Measurements from ENCODE around the gene NIM1K. TPM values are rescaled to one million over a fixed set of nuclear protein-coding genes. Genes with fewer than 3 reads are reported as not detected.

NIM1K gene
- total and polyA plus RNA-seq, 10 of the 15 experiments (the other 5 are each of a cell fraction or from before 2014, with no cell fraction given) = 0.27 to 1.7 (median 0.66) TPM

- TF ChIP-seq IKZF2 (IDR thresholded peaks at IDR 0.05) = peak; percentile 82 to 83
- no peak for TF ChIP-seq CBX3 (IDR thresholded peaks at IDR 0.05; ENCODE audit: borderline replicate concordance, low read depth)
- TF ChIP-seq NR2C2 (IDR thresholded peaks at IDR 0.05; ENCODE audit: borderline replicate concordance, control insufficient read depth, insufficient read length, low read depth) = no peak
- peak; percentile 34 for TF ChIP-seq SKIL (IDR thresholded peaks at IDR 0.05; ENCODE audit: low read depth, poor library complexity, severe bottlenecking)
- no peak for TF ChIP-seq KDM1A (IDR thresholded peaks at IDR 0.05; ENCODE audit: borderline replicate concordance)
- TF ChIP-seq MEF2A (IDR thresholded peaks at IDR 0.05; ENCODE audit: insufficient read depth, low read depth, low read length) = no peak
- TF ChIP-seq EED (IDR thresholded peaks at IDR 0.05; ENCODE audit: low read depth) = peak; percentile 93
- peak; percentile 40 for TF ChIP-seq BCL3 (IDR thresholded peaks at IDR 0.05; ENCODE audit: borderline replicate concordance, insufficient read depth, low read depth, low read length, poor library complexity, severe bottlenecking)
- no peak for TF ChIP-seq NBN (IDR thresholded peaks at IDR 0.05)
- TF ChIP-seq HDGF (IDR thresholded peaks at IDR 0.05) = no peak
- TF ChIP-seq IRF5 (IDR thresholded peaks at IDR 0.05; ENCODE audit: borderline replicate concordance) = no peak
- no peak for TF ChIP-seq NRF1 (conservative IDR thresholded peaks at IDR 0.05; ENCODE audit: low read depth, low read length)
- TF ChIP-seq ATF2 (IDR thresholded peaks at IDR 0.05; ENCODE audit: low read length) = no peak
- 0 out of 2 replicates have a peak, but pooled peaks have one; percentile 2 for TF ChIP-seq CHD2 (IDR thresholded peaks at IDR 0.05; ENCODE audit: borderline replicate concordance, low read depth, low read length)
- no peak for TF ChIP-seq MAX (IDR thresholded peaks at IDR 0.05; ENCODE audit: low read depth, low read length)
- TF ChIP-seq HCFC1 (IDR thresholded peaks at IDR 0.05; ENCODE audit: low read length) = no peak
- no peak for TF ChIP-seq SMAD1 (IDR thresholded peaks at IDR 0.05; ENCODE audit: low read depth, partially characterized antibody)
- TF ChIP-seq TCF7 (IDR thresholded peaks at IDR 0.05; ENCODE audit: borderline replicate concordance) = no peak
- TF ChIP-seq FOS (IDR thresholded peaks at IDR 0.05; ENCODE audit: borderline replicate concordance, extremely low read depth, insufficient read length) = no peak
- no peak for TF ChIP-seq CEBPB (IDR thresholded peaks at IDR 0.05; ENCODE audit: borderline replicate concordance in 1 of 2, low read depth in 2 of 2, low read length in 2 of 2)
- peak; percentile 72; the same call in 1 of the 2 replicates for TF ChIP-seq DPF2 (IDR thresholded peaks at IDR 0.05)
Measured at GRCh38 chr5:43245724-43246385, 53.8 kb downstream of the NIM1K start (continued).
